HG02678 (cell line): ENCODE data around the gene MRAP2.
"Not testable (repeated sequence)": the region's sequence is repeated elsewhere in the genome, so short reads cannot be mapped to it uniquely, and the experiment has no call there.

Experiments
- ATAC-seq: cut with Tn5 transposase; IDR thresholded peaks from one replicate; pipeline ENCODE4 v1.9.1; 2021; ENCODE audit warnings: mild to moderate bottlenecking, moderate library complexity; ENCODE audit not compliant: unreplicated experiment

MRAP2 gene

DNA sequence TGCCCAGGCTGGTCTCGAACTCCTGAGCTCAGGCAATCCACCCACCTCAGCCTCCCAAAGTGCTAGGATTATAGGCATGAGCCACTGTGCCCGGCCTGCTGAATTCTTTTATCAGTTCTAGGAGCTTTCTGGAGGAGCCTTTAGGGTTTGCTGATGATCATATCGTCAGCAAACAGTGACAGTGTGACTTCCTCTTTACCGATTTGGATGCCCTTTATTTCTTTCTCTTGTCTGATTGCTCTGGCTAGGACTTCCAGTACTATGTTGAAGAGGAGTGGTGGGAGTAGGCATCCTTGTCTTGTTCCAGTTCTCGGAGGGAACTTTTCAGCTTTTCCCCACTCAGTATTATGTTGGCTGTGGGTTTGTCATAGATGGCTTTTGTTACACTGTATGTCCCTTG lies 35.3 kb downstream of the MRAP2 start:
- not testable (repeated sequence) for ATAC-seq

- no peak for ATAC-seq
Measured at GRCh38 chr6:84072442-84072997, 38.9 kb downstream of the MRAP2 start.

DNA sequence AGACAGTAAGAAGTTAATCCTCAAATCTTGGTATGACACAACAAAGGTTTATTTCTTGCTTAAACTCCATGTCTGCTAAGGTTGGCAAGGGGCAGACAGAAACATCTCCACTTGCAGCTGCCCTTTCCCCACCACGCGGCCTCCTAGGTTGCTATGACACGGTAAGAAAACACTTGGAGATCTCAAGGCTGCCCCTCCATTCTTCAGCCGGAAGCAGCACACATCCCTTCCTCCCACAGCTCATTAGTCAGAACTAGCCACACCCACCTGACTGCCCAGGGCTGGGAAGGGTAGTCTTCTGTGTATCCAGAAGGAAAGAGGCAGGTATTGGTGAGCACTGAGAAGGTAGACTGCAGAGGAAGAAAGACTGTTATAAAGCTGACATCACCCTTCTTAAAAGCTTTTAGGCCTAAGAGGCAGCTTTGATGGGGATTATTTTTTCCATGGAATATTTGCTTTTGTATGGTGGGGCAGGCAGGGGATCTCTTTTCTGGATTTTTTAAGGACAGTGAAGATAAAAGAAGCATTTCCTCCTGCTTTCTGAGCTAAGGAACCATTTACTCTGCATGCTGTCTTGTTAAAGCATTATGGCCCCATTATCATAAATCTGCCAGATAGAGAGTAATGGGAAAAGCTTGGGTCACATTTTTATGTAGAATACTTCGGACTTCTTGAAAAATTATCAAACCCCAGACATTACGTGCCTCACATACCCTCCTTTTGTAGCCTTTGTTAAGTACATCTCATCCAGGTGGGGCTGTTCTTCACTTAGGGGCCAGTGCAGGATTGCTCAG lies 41.6 kb downstream of the MRAP2 start:
- no peak for ATAC-seq

DNA sequence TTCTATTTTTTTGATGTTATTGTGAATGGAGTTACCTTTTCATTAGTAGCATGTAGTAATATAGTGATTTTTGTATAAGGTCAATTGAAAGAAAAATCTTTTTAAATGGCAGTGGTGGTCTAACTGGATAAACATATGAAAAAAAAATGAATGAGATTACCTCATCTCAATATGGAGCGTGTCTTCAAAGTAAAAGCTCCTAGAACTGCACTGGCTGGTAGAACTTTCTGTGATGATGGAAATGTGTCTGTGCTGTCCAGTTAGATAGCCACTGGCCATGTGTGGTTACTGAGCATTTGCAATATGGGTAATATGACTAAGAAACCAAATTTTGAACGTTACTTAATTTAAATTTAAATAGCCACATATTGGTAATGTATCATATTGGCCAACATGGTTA lies 44.1 kb downstream of the MRAP2 start:
- no peak for ATAC-seq

- no peak for ATAC-seq
Measured at GRCh38 chr6:84078335-84078734, 44.8 kb downstream of the MRAP2 start.

GRCh38 chr6:84081222-84081621 lies 47.6 kb downstream of the MRAP2 start:
- ATAC-seq, result no peak

- ATAC-seq, result no peak
Measured at GRCh38 chr6:84082689-84083265, 49.2 kb downstream of the MRAP2 start.

- ATAC-seq, result not testable (repeated sequence)
Measured at GRCh38 chr6:84084705-84085104, 51.1 kb downstream of the MRAP2 start.

GRCh38 chr6:84086056-84086455 lies 52.5 kb downstream of the MRAP2 start:
- ATAC-seq, result no peak

DNA sequence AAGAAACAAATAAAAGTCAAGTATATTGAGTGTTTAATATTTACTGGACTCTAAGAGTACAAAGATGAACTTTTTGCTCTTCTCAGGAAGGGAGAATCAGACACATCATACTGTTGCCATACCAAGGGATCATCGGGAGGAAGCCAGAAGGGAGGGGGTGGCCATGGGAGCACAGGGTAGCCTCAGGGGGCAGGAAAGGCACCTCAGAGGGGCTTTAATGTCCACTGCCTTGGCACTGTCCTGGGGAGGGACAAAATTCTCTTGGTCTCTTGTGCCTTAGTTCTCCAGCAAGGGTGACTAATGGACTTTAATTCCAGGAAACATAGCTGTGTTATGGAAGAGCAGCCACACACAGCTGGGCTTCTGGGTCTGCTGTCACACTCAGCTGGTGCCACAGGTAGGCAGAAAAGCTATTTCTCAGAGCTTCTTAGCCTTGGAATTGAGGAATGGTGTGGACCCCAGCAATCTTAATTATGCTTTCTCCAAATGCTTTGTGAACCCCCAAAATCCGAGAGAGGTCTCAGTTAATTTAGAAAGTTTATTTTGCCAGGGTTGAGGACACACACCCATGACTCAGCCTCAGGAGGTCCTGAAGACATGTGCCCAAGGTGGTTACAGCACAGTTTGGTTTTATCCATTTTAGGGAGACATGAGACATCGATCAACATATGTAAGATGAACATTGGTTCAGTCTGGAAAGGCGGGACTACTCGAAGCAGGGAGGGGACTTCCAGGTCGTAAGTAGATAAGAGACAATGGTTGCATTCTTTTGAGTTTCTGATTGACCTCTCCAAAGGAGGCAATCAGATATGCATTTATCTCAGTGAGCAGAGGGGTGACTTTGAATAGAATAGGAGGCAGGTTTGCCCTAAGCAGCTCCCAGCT lies 53.2 kb downstream of the MRAP2 start:
- ATAC-seq, result no peak

DNA sequence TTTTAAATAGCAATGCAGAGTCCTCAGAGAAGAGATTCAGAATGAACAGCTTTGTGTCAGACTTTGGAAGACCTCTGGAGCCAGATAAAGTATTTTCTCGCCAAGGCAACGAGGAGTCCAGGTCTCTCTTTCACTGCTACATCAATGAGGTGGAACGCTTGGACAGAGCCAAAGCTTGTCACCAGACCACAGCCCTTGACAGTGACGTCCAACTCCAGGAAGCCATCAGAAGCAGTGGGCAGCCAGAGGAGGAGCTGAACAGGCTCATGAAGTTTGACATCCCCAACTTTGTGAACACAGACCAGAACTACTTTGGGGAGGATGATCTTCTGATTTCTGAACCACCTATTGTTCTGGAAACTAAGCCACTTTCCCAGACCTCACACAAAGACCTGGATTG lies 55.5 kb downstream of the MRAP2 start:
- no peak for ATAC-seq

DNA sequence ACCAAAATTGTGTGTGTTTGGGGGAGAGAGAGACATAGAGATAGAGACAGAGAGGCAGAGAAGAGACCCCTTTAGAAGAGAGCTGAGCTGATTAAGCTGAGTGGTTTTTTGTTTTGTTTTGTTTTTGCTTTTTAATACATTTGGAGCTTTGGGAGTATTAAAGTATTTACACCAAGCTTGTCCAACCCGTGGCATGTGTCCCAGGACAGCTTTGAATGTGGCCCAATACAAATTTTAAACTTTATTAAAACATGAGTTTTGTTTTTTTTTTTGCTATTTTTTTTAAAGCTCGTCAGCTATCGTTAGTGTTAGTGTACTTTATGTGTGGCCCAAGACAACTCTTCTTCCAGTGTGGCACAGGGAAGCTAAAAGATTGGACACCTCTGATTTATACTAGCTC lies 56.0 kb downstream of the MRAP2 start:
- ATAC-seq, result no peak

DNA sequence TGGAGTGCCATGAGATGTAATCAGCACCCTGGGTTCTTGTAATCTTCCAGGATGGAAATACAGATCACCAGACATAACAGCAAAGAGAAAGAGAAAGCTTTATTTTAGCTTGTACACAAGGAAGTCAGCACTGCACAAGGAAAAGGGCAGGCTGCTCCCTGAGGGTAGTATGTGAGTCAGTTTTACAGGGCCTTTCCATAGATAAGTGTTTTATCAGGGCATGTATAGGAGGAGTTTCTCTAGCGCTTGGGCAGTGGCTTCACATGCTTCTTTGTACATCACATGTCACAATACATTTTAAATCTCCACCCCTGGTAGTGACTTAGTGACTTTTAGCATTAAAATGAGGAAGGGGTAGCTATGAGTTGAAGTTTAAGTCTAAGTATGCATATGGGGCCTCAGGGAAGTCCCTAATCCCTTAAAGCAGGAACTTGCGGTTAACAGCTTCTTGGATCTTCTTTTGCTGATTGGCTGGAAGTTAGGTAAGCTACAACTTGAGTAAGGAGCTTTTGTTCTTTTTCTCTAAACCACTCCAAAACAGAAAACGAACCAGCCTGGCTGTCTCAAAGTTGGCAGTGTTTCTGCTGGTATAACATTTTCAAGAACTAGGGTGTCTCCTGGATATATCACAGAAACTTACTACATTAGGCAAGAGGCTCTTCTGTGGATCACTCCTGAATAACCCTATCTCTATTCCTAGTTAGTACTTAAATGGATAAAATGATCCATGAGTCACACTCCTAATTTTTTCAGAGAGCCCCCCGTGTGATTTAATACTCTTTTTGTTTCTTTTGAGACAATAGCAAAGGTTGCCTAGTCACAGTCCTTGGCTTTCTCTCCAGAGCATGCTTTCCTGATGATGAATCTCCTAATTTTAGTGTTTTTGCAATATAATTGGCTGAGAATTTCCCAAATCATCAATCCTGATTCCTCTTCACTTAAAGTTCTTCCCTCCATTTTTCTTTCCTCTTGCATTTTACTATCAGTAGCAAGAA lies 60.2 kb downstream of the MRAP2 start:
- no peak for ATAC-seq

DNA sequence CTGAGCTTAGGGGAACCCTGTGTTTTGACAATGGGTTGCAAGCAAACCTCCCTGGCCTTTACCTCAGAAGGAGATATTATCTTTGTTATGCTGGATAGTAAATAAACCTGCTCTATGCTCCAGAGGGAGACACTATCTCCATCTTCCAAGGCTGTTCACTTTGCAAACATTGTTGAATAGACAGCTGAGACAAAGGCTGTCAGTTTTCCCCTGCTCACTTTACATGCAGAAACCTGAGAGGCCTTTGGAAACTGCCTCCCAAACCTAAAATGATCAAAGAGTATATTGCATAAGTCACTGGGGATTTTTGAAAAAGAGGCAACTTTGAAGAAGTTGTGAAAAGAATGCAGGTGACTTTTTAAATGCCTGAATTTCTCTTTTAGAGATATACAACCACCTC lies 61.6 kb downstream of the MRAP2 start:
- ATAC-seq, result no peak

GRCh38 chr6:84103029-84103428 lies 69.5 kb downstream of the MRAP2 start:
- no peak for ATAC-seq

- not testable (repeated sequence) for ATAC-seq
Measured at GRCh38 chr6:84105215-84105924, 71.8 kb downstream of the MRAP2 start.

DNA sequence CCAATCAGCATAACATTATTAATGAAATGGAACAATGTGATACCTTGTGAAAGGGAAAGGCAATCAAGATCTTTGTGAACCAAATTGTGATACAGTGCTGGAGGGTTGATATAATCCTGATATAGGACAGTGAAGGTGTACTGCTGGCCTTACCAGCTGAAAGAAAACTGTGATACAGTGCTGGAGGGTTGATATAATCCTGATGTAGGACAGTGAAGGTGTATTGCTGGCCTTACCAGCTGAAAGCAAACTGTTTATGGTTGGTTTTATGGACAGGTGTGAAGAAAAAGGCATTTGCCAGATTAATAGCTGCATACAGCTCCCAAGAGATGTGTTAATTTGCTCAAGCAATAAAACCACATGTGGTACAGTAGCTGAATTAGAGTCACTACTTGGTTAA lies 73.9 kb downstream of the MRAP2 start:
- ATAC-seq, result no peak

GRCh38 chr6:84111351-84111750 lies 77.8 kb downstream of the MRAP2 start:
- not testable (repeated sequence) for ATAC-seq

- ATAC-seq, result not testable (repeated sequence)
Measured at GRCh38 chr6:84114933-84115594, 81.5 kb downstream of the MRAP2 start.
